ENCODE measurements around the gene DNAAF6.
"Not testable (repeated sequence)": the region's sequence is repeated elsewhere in the genome, so short reads cannot be mapped to it uniquely, and the experiment has no call there.

Gene DNAAF6

GRCh38 chrX:107205770-107206696 is at the start of gene DNAAF6, which contains the start of gene NUP62CL:
TSS of gene DNAAF6 (plus strand) at chrX:107206611. CDS start at chrX:107212876, 6,265 bp downstream.
TSS of gene NUP62CL (minus strand) at chrX:107206433. CDS start at chrX:107175146, 31,287 bp downstream.
- peak; percentile 47 for DNase-seq

DNA sequence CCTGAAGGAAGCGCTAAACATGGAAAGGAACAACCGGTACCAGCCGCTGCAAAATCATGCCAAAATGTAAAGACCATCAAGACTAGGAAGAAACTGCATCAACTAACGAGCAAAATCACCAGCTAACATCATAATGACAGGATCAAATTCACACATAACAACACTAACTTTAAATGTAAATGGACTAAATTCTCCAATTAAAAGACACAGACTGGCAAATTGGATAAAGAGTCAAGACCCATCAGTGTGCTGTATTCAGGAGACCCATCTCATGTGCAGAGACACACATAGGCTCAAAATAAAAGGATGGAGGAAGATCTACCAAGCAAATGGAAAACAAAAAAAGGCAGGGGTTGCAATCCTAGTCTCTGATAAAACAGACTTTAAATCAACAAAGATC is 48.8 kb upstream of the DNAAF6 start:
- not testable (repeated sequence) for DNase-seq

DNA sequence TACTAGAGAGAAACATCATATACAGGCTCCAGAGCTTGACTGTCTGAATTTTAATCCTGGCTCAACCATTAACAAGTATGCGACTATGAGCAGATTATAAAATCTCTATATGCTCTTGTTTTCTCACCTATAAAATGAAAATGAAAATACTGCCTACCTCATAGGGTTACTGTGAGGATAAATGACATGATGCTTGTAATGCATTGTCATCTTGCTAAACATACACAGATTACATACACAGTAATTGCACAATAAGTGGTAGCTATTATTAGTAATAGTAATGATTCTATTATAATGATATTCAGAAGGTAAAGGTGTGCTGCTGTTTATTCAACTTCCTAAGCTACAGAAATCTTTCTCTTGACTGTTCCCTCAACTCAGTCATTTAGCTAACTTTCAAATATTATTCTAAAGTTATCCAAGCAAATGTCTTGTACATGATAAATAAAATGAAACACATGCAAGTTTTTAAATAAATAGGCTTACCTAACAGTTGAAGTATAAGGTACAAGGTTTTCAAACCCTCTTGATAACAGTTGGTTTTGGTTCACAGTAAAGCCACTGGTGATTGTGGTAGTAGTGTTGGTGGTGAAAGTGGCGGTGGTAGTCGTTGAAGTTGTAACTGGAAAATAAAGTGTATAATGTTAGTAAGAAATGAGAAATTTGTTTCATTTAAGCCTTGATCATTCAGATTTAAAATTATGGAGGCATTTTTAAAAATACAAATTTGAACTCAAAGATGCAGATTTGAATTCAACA is 39.1 kb upstream of the DNAAF6 start:
- DNase-seq = no peak

GRCh38 chrX:107168257-107168656 is 38.2 kb upstream of the DNAAF6 start:
- no peak for DNase-seq

DNA sequence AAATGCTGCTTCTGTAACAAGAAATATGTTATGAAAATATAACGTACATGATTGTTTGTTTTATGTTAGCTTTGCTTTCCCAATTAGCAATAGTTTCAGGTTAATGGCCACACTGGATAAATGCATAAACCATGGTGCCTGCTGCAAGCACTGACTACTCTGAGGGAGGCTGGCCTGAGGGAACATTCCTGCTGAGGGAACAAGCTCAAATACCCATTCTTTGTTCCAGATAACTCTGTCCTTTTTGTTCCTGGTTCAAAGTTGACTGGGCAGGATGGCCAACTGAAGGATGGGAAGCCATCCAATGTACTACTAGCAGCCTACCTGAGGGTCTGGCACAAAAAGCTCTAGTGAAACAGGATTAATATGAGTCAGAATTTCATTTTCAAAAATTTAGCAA is 37.7 kb upstream of the DNAAF6 start:
- DNase-seq = no peak

DNA sequence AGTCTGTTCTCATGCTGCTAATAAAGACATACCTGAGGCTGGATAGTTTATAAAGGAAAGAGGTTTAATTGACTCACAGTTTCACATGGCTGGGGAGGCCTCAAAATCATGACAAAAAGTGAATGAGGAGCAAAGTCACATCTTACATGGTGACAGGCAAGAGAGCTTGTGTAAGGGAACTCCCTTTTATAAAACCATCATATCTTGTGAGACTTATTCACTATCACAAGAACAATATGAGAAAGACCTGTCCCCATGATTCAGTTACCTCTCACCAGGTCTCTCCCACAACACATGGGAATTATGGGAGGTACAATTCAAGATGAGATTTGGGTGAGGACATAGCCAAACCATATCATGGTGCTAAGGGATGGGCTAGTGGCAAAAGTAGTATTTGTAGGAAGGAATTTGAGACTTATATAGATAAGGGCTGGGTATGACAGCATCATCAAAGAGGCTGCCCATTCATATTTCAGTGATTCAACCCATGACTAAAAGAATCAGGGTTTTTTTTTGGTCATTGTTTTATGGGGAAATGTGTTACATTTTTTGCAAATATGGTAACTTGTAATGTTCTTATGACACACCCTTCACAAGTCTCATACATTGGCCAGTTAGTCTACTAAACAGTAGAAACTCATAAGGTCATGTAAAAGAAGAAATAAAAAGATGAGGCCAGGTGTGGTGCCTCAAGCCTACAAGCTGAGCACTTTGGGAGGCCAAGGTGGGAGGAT is 34.9 kb upstream of the DNAAF6 start:
- no peak for DNase-seq

DNA sequence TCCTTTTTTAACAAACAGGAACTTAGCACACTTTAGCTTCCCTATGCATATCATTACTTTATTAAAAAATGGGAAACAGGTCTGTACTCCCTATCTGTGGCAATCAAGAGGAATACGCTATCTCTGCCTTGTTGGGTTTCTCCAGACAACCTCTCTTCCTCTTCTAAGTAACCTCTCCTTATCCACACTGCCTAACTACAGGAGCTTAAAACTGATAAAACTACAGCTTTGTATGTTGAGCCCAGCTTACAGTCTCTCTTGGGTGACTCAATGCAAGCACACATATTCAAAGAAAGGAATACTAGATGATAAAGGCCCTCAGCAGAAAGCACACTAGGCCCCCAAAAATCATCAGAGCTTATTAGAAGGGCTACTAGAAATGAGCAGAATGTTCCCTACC is 9.1 kb upstream of the DNAAF6 start:
- DNase-seq = no peak

GRCh38 chrX:107198074-107198473 is 8.3 kb upstream of the DNAAF6 start:
- DNase-seq = not testable (repeated sequence)

GRCh38 chrX:107199491-107199890 is 6.9 kb upstream of the DNAAF6 start:
- no peak for DNase-seq

DNA sequence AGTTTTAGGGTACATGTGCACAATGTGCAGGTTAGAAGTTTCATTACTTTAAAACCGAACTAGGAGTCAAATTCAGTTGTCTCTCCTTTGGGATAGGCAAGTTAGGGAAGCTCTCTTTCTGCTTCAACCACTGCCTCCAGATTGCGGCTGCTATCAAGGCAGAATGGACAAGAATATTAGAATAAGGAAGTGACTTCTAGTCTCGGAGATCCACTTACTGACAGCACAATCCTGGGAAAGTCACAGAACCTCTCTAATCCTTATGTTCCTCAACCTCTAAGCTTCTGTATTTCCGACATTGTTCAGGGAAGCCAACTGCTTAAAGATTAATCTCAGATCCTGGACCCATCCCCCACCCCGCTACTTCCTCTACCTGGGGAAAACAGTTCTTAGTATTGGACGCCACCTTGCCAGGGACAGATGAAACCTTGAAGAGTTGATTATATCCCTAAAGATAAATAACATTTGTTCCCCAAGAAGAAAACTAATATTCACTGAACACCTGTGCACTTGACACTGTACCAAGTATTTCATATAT is 2.3 kb upstream of the DNAAF6 start:
- DNase-seq = no peak

GRCh38 chrX:107206697-107207065 is 270 bp downstream of the DNAAF6 start:
- DNase-seq = no peak

GRCh38 chrX:107207089-107207488 is 678 bp downstream of the DNAAF6 start:
- DNase-seq = no peak

DNA sequence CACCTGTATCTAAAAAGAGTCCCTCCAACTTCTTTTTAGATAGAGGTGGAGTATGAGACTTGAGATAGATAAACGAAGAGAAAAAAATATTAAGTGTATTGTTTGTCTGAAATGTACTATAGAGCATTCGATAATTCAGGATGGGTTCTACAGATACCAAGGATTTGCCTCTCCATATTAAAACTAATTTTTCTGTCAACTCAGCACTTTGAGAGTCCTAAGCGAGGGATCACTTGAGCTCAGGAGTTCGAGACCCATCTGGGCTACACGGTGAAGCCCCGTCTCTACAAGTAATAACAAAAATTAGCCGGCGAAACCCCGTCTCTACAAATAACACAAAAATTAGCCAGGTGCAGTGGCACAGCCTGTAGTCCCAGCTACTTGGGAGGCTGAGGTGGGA is 1.5 kb downstream of the DNAAF6 start:
- DNase-seq = no peak

- no peak for DNase-seq
Observed at GRCh38 chrX:107213477-107213876, 7.1 kb downstream of the DNAAF6 start.

DNA sequence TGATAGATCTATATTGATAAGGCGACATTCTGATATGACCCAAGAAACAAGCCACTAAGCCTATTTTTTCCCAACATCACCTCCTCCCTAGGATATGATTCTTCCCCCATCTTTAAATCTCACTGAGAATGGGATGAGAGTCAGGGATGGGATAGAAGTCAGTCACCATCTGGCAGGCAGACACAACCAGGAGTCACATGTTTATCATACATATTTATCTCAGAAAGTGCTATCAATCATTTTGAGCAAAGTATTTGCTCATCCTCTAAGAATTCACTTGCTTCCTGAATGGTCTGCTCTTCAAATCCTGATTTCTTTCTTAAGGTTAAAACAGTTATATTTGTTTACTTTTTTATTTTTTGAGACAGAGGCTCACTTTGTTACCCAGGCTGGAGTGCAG is 20.3 kb downstream of the DNAAF6 start:
- no peak for DNase-seq

- DNase-seq = no peak
Observed at GRCh38 chrX:107227780-107228485, 21.5 kb downstream of the DNAAF6 start.

- DNase-seq = no peak
Observed at GRCh38 chrX:107228486-107228819, 22.0 kb downstream of the DNAAF6 start.

DNA sequence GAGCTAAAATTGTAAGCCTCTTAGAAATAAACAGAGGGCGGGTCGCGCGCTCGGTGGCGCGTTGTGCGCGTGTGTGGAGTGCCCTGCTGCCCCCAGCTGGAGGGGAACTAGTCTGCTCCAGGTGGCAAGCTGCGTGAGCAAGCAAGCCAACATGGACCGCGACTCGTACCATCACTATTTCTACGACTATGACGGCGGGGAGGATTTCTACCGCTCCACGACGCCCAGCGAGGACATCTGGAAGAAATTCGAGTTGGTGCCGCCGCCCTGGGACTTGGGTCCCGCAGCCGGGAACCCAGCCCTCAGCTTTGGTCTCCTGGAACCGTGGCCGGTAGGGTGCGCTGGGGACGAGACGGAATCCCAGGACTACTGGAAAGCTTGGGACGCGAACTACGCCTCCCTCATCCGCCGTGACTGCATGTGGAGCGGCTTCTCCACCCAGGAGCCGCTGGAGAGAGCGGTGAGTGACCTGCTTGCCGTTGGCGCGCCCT is 66.1 kb downstream of the DNAAF6 start:
- DNase-seq = no peak

DNA sequence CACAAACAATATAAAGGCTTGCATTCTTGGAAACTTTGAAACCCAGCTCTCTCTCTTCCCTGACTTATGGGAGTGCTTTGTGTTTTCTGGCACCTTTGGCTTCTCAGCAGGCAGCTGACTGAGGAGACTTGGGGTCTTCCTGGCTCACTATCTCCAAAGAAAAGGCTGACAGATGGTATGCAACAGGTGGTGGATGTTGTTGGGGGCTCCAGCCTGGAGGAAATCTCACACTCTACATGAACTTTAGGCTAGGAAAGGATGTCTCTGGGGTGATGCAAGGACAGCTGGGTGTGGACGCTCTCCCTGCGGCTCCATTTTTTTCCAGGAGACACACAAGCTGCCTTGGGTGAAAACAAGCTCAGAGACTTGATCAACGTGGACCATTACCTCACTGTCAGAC is 67.4 kb downstream of the DNAAF6 start:
- no peak for DNase-seq

DNA sequence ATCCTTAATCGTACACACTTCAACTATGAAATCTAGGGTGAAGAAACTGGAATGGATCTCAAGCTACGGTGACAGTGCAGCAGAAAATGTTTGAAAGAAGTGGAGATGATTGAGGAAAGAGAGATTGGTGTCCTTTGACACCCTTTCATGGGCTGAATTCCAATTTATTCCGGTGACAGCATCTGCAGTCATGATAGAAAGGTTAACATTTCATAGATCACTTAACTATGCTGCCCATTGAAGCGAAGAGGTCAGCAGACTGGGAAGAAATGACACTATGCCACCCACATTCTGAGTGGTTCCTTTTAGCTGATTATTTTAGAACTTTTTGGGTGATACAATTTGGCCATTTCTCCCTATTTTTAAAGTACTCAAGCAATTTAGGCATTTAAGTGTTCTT is 82.3 kb downstream of the DNAAF6 start:
- no peak for DNase-seq

DNA sequence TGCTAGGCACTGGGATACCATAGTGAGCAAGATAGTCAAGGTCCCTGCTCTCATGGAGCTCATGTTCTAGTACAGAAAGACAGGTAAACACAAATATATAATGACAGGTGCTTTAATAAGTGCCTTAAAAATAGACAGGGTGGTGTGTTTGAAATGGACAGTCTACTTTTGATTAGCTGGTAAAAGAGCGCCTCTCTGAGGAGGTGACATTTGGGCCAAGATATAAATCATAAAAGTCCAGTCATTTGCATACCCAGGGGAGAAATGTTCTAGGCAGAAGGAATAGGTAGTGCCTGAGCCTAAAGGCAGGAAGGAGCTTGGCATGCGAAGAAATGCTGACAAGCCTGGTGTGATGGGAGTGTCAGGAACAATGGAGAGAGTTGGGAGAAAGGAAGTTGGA is 83.6 kb downstream of the DNAAF6 start:
- no peak for DNase-seq

DNA sequence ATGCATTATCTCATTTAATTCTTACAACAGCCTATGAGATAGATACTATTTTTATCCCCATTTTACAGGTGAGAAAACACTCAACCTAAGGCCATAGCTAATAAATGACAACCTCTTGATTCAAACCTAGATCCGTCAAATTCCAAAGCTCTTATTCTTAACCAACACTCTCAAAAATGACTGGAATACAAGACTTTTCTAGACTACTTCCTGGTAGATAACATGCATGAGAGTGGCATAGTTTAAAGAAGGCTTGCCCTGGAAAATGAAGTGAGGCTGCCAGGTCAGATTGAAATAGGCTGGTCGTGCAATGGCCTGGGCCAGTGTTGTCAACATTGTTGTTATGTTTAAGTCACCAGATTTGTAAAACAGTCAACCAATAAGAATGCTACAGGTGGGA is 86.6 kb downstream of the DNAAF6 start:
- no peak for DNase-seq
